Fibroblast of lung (primary cell): Measurements from ENCODE around the gene INPPL1. TPM values are rescaled to one million over a fixed set of nuclear protein-coding genes. Genes with fewer than 3 reads are reported as not detected.
A peak's percentile ranks its signal among the peaks of the same experiment; 100 is the strongest.

ENCODE experiments used
- DNase-seq, 2 donors: peaks; one replicate each; pipeline versions ENCODE4 v3.0.0 to v3.0.0-alpha.2; 2010; ENCODE audit warnings: low read depth in 2 of 2
- H2AFZ ChIP-seq: 2 replicates; pipeline ENCODE4 v1.5.1; 2012; ENCODE audit warnings: low read length, control low read depth, inconsistent platforms
- H3K27ac ChIP-seq: 2 replicates; pipeline ENCODE4 v1.5.1; 2011; ENCODE audit warnings: low read length, control low read depth; ENCODE audit not compliant: insufficient read depth
- H3K27me3 ChIP-seq: 2 replicates; pipeline ENCODE4 v1.5.1; 2011; ENCODE audit warnings: mild to moderate bottlenecking, low read length; ENCODE audit not compliant: control insufficient read depth, insufficient read depth
- H3K36me3 ChIP-seq: 2 replicates; pipeline ENCODE4 v1.5.1; 2011; ENCODE audit warnings: low read length; ENCODE audit not compliant: control insufficient read depth, insufficient read depth
- H3K4me1 ChIP-seq: 2 replicates; pipeline ENCODE4 v1.5.1; 2011; ENCODE audit warnings: low read length; ENCODE audit not compliant: control insufficient read depth, insufficient read depth; ENCODE audit errors: extremely low read depth
- H3K4me2 ChIP-seq: 2 replicates; pipeline ENCODE4 v1.5.1; 2011; ENCODE audit warnings: low read length, control low read depth; ENCODE audit not compliant: insufficient read depth; ENCODE audit errors: extremely low read depth
- H3K4me3 ChIP-seq, 4 experiments: fragments of 200-600 bp in 1 of 4; sonication (generic) in 1 of 4; replicated peaks in 1 of 4; 2 replicates each; pipeline ENCODE4 v1.5.1; 2011 to 2016; ENCODE audit warnings: low read length in 4 of 4, low read depth in 3 of 4, mild to moderate bottlenecking in 3 of 4, control low read depth in 2 of 4, inconsistent platforms in 1 of 4, mixed read lengths in 1 of 4; ENCODE audit not compliant: insufficient read depth in 1 of 4; ENCODE audit errors: control extremely low read depth in 1 of 4
- H3K79me2 ChIP-seq: 2 replicates; pipeline ENCODE4 v1.5.1; 2012; ENCODE audit warnings: mild to moderate bottlenecking, low read length, inconsistent platforms; ENCODE audit not compliant: control insufficient read depth, insufficient read depth
- H3K9ac ChIP-seq: 2 replicates; pipeline ENCODE4 v1.5.1; 2011; ENCODE audit warnings: mild to moderate bottlenecking, low read length, control low read depth; ENCODE audit not compliant: insufficient read depth
- H3K9me3 ChIP-seq: 2 replicates; pipeline ENCODE4 v1.5.1; 2012; ENCODE audit warnings: low read depth, low read length; ENCODE audit not compliant: control insufficient read depth, insufficient read depth
- H4K20me1 ChIP-seq: 2 replicates; pipeline ENCODE4 v1.5.1; 2011; ENCODE audit warnings: low read length; ENCODE audit not compliant: control insufficient read depth, insufficient read depth; ENCODE audit errors: extremely low read depth
- EZH2 ChIP-seq: IDR thresholded peaks from 2 replicates; pipeline ENCODE4 v1.5.1; 2012; ENCODE audit warnings: low read length, control low read depth, mild to moderate bottlenecking; ENCODE audit errors: missing control alignments
- polyA plus RNA-seq, 2 donors: library from polyadenylated mRNA; depleted of rRNA in 1 of 2; stranded (reverse) in 1 of 2; unstranded in 1 of 2; fragments of >200 nt; gene quantifications; 2 replicates each; pipeline ENCODE4 v1.2.1, GENCODE V29; 2011 to 2012; ENCODE audit warnings: missing spikeins in 1 of 2
- total RNA-seq: library from RNA; depleted of rRNA; stranded (reverse); fragments of >200 nt; gene quantifications from 2 replicates; pipeline ENCODE4 v1.2.1, GENCODE V29; 2014
- TF ChIP-seq, protein P1 (sequence below), 2 donors: IDR thresholded peaks in 1 of 2; conservative IDR thresholded peaks in 1 of 2; 1 replicate in 1 of 2; 2 replicates in 1 of 2; pipeline ENCODE4 v1.5.1; 2011 to 2012; ENCODE audit warnings: low read length in 2 of 2, control low read depth in 1 of 2, inconsistent platforms in 1 of 2, low read depth in 1 of 2, mild to moderate bottlenecking in 1 of 2

INPPL1 gene
- total and polyA plus RNA-seq, 2 donors (not counting 1 experiment from before 2014, with no cell fraction given), result 60.3 to 102 TPM

DNA sequence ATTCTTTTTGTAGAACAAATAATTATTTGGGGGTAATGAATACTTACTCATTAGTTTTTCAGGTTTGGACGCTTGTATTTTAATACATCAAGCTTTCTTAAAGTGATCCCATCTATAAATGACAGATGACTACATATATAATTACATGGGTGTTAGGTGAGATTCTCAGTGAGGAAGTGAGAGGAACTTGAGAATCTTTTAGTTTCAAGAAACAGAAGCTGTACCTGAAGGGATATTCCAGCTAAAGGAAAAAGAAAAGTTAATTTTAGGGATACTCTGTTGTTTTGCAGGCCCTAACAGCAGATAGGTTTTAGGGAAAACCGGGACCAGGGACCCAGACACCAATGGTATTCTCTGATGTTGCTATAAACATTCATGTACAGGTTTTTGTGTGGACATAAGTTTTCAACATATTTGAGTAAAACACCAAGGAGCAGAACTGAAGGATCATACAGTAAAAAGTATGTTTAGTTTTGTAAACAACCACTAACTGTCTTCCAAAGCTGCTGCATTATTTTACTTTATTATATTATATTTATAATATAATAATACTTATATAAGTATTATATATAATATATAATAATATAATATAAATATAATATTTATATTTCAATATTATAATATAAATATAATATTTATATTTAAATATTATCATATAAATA is 43.5 kb downstream of the INPPL1 start:
- TF ChIP-seq, protein P1, sequence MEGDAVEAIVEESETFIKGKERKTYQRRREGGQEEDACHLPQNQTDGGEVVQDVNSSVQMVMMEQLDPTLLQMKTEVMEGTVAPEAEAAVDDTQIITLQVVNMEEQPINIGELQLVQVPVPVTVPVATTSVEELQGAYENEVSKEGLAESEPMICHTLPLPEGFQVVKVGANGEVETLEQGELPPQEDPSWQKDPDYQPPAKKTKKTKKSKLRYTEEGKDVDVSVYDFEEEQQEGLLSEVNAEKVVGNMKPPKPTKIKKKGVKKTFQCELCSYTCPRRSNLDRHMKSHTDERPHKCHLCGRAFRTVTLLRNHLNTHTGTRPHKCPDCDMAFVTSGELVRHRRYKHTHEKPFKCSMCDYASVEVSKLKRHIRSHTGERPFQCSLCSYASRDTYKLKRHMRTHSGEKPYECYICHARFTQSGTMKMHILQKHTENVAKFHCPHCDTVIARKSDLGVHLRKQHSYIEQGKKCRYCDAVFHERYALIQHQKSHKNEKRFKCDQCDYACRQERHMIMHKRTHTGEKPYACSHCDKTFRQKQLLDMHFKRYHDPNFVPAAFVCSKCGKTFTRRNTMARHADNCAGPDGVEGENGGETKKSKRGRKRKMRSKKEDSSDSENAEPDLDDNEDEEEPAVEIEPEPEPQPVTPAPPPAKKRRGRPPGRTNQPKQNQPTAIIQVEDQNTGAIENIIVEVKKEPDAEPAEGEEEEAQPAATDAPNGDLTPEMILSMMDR (conservative IDR thresholded peaks at IDR 0.05 in 1 of 2, IDR thresholded peaks at IDR 0.05 in 1 of 2; ENCODE audit: low read depth in 1 of 2, low read length in 2 of 2), result no peak
- no peak for TF ChIP-seq EZH2
- Histone ChIP-seq H2AFZ (no peak overlapping the region), H3K9me3 (no peaks in the 10 kb centered on the region), H3K36me3 (no peaks in the 10 kb centered on the region), H3K4me2 (no peak overlapping the region), H3K4me1 (no peaks in the 10 kb centered on the region), H3K27ac (no peak overlapping the region), H3K9ac (no peak overlapping the region), H4K20me1 (no peaks in the 10 kb centered on the region), H3K27me3 (peaks cover 2% of the 10 kb centered on the region), H3K79me2 (no peaks in the 10 kb centered on the region), H3K4me3 (no peak overlapping the region)
- DNase-seq, result no peak

DNA sequence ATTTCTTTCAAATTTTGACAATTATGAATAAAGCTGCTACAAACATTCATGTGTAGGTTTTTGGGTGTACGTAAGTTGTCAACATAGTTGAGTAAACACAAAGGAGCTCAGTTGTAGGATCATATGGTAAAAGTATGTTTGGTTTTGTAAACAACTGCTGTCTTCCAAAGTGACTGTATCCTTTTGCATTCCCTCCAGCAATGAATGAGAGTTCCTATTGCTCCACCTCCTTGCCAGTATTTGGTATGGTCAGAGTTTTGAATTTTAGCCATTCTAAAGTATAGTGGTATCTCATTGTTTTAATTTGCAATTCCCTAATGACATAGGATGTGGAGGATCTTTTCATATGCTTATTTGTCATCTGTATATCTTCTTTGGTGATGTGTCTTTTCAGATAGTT is 47.4 kb downstream of the INPPL1 start:
- H3K79me2 ChIP-seq, result no peaks in the 10 kb centered on the region
- H2AFZ ChIP-seq, result no peak overlapping the region
- no peaks in the 10 kb centered on the region for H4K20me1 ChIP-seq
- H3K9me3 ChIP-seq, result no peaks in the 10 kb centered on the region
- H3K36me3 ChIP-seq, result no peaks in the 10 kb centered on the region
- no peak overlapping the region for H3K4me3 ChIP-seq
- peaks cover 2% of the 10 kb centered on the region for H3K27me3 ChIP-seq
- no peak overlapping the region for H3K9ac ChIP-seq
- TF ChIP-seq, protein P1 (conservative IDR thresholded peaks at IDR 0.05 in 1 of 2, IDR thresholded peaks at IDR 0.05 in 1 of 2; ENCODE audit: low read depth in 1 of 2, low read length in 2 of 2), result no peak
- TF ChIP-seq EZH2, result no peak
- H3K4me2 ChIP-seq, result no peak overlapping the region
- DNase-seq, result no peak
- H3K4me1 ChIP-seq, result no peaks in the 10 kb centered on the region
- H3K27ac ChIP-seq, result no peak overlapping the region

DNA sequence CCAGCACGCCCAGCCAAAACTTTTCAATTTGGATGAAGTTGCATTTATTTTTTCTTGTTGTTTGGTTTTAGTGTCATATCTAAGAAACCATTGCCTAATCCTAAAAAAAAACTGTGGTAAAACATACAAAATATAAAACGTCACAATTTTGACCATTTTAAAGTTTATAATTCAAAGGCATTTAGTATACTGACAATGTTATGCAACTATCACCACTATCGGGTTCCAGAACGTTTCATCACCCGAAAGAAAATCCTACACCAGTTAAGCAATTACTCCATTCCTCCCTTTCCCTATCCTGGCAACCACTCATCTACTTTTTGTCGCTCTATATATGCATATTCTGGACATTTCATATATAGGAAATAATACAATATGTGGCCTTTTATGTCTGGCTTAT is 49.9 kb downstream of the INPPL1 start:
- H3K9me3 ChIP-seq, result no peaks in the 10 kb centered on the region
- no peak overlapping the region for H3K27ac ChIP-seq
- H3K4me1 ChIP-seq, result peaks cover under 1% of the 10 kb centered on the region
- TF ChIP-seq, protein P1 (conservative IDR thresholded peaks at IDR 0.05 in 1 of 2, IDR thresholded peaks at IDR 0.05 in 1 of 2; ENCODE audit: low read depth in 1 of 2, low read length in 2 of 2), result no peak
- TF ChIP-seq EZH2, result no peak
- no peak overlapping the region for H3K9ac ChIP-seq
- no peak overlapping the region for H2AFZ ChIP-seq
- peaks cover 2% of the 10 kb centered on the region for H3K27me3 ChIP-seq
- H3K79me2 ChIP-seq, result no peaks in the 10 kb centered on the region
- no peaks in the 10 kb centered on the region for H3K36me3 ChIP-seq
- DNase-seq, result peak in 1 of 2 donors; percentile 71
- no peak overlapping the region for H3K4me2 ChIP-seq
- H3K4me3 ChIP-seq, result no peak overlapping the region
- H4K20me1 ChIP-seq, result no peaks in the 10 kb centered on the region
